GM23338 (cell line): ENCODE results near the gene ENTR1. TPM values are rescaled to one million over a fixed set of nuclear protein-coding genes. Genes with fewer than 3 reads are reported as not detected.

ENCODE experiments used
- ATAC-seq: fragments of 200-7000 bp; cut with Tn5 transposase; 3 replicates; pipeline ENCODE4 v1.9.1; 2020
- DNase-seq: peaks from one replicate; pipeline ENCODE4 v3.0.0-alpha.2; 2015; ENCODE audit warnings: low spot score
- H2AFZ ChIP-seq: fragments of 200-600 bp; sonication (generic); 2 replicates; pipeline ENCODE4 v1.8.0; 2016; ENCODE audit warnings: antibody characterized with exemption, mild to moderate bottlenecking, moderate library complexity
- H3F3A ChIP-seq: fragments of 200-600 bp; sonication (generic); replicated peaks from 2 replicates; pipeline ENCODE4 v1.8.0; 2017; ENCODE audit warnings: antibody characterized with exemption, mixed run types, low read depth
- H3K27ac ChIP-seq: fragments of 200-600 bp; sonication (generic); 2 replicates; pipeline ENCODE4 v1.6.1; 2016; ENCODE audit warnings: low read depth
- H3K27me3 ChIP-seq: fragments of 200-600 bp; sonication (generic); 2 replicates; pipeline ENCODE4 v1.8.0; 2016; ENCODE audit warnings: mild to moderate bottlenecking, mixed run types, moderate library complexity; ENCODE audit not compliant: insufficient read depth
- H3K36me3 ChIP-seq: fragments of 200-600 bp; sonication (generic); 2 replicates; pipeline ENCODE4 v1.8.0; 2016; ENCODE audit warnings: mild to moderate bottlenecking; ENCODE audit not compliant: insufficient read depth
- H3K4me1 ChIP-seq: fragments of 200-600 bp; sonication (generic); 2 replicates; pipeline ENCODE4 v1.8.0; 2016; ENCODE audit warnings: mild to moderate bottlenecking, moderate library complexity; ENCODE audit not compliant: insufficient read depth
- H3K4me2 ChIP-seq: fragments of 200-600 bp; sonication (generic); 2 replicates; pipeline ENCODE4 v1.7.1; 2017; ENCODE audit warnings: mixed run types
- H3K4me3 ChIP-seq: fragments of 200-600 bp; sonication (generic); 2 replicates; pipeline ENCODE4 v1.6.1; 2016; ENCODE audit warnings: mixed run types
- H3K79me2 ChIP-seq: fragments of 200-600 bp; sonication (generic); replicated peaks from 2 replicates; pipeline ENCODE4 v1.8.0; 2017; ENCODE audit warnings: mild to moderate bottlenecking; ENCODE audit not compliant: insufficient read depth
- H3K9me2 ChIP-seq: fragments of 200-600 bp; sonication (generic); 2 replicates; pipeline ENCODE4 v1.8.0; 2017; ENCODE audit not compliant: insufficient read depth
- H4K20me1 ChIP-seq: fragments of 200-600 bp; sonication (generic); replicated peaks from 2 replicates; pipeline ENCODE4 v1.8.0; 2017; ENCODE audit warnings: mild to moderate bottlenecking; ENCODE audit not compliant: insufficient read depth
- H3K27ac Mint-ChIP-seq: 2 replicates; pipeline ENCODE4 v1.8.0; 2020; ENCODE audit warnings: inconsistent platforms, mild to moderate bottlenecking, moderate library complexity, mixed read lengths
- H3K27me3 Mint-ChIP-seq: 3 replicates; pipeline ENCODE4 v1.8.0; 2022; ENCODE audit warnings: low read depth, mild to moderate bottlenecking, moderate library complexity, mixed read lengths, inconsistent platforms; ENCODE audit not compliant: insufficient read depth, poor library complexity
- H3K36me3 Mint-ChIP-seq: 3 replicates; pipeline ENCODE4 v1.8.0; 2021; ENCODE audit warnings: low read depth, mild to moderate bottlenecking, inconsistent platforms, moderate library complexity, mixed read lengths
- H3K4me1 Mint-ChIP-seq: 3 replicates; pipeline ENCODE4 v1.8.0; 2020; ENCODE audit warnings: mild to moderate bottlenecking, inconsistent platforms, mixed read lengths
- H3K4me3 Mint-ChIP-seq: 3 replicates; pipeline ENCODE4 v1.8.0; 2021; ENCODE audit warnings: moderate library complexity, mild to moderate bottlenecking, inconsistent platforms, mixed read lengths
- H3K9me3 Mint-ChIP-seq: 3 replicates; pipeline ENCODE4 v1.8.0; 2020; ENCODE audit warnings: moderate library complexity, mild to moderate bottlenecking, inconsistent platforms, mixed read lengths
- CREB1 ChIP-seq: fragments of 250-450 bp; sonication (Bioruptor Pico); IDR thresholded peaks from 2 replicates; pipeline ENCODE4 v1.5.0; 2020; ENCODE audit warnings: low read depth, mild to moderate bottlenecking, moderate library complexity
- CTCF ChIP-seq, 2 experiments: fragments of 200-600 bp in 1 of 2; sonication (generic) in 1 of 2; conservative IDR thresholded peaks; 2 replicates each; pipeline versions ENCODE4 v1.5.1 to v1.6.1; 2016 to 2017; ENCODE audit warnings: antibody characterized with exemption in 2 of 2, low read depth in 2 of 2, mild to moderate bottlenecking in 2 of 2, moderate library complexity in 1 of 2
- ETS1 ChIP-seq: IDR thresholded peaks from 2 replicates; pipeline ENCODE4 v1.6.1; 2016; ENCODE audit warnings: antibody characterized with exemption
- EZH2 ChIP-seq: fragments of 200-600 bp; sonication (generic); IDR thresholded peaks from one replicate; pipeline ENCODE4 v1.8.0; 2017; ENCODE audit warnings: antibody characterized with exemption, mild to moderate bottlenecking, low read depth; ENCODE audit not compliant: unreplicated experiment
- EZH2phosphoT487 ChIP-seq: fragments of 200-600 bp; sonication (generic); IDR thresholded peaks from one replicate; pipeline ENCODE4 v1.8.1; 2018; ENCODE audit warnings: antibody characterized with exemption; ENCODE audit not compliant: unreplicated experiment
- JUNB ChIP-seq: IDR thresholded peaks from one replicate; pipeline ENCODE4 v1.6.1; 2016; ENCODE audit warnings: antibody characterized with exemption; ENCODE audit not compliant: unreplicated experiment
- NANOG ChIP-seq: IDR thresholded peaks from 2 replicates; pipeline ENCODE4 v1.6.1; 2016; ENCODE audit warnings: antibody characterized with exemption, borderline replicate concordance
- STAT1 ChIP-seq: IDR thresholded peaks from one replicate; pipeline ENCODE4 v1.6.1; 2016; ENCODE audit warnings: antibody characterized with exemption; ENCODE audit not compliant: unreplicated experiment
- ZNF331 ChIP-seq: fragments of 250-450 bp; sonication (Bioruptor Pico); IDR thresholded peaks from 2 replicates; pipeline ENCODE4 v1.5.0; 2020; ENCODE audit warnings: low read depth, mild to moderate bottlenecking, moderate library complexity
- ZNF462 ChIP-seq: fragments of 250-450 bp; sonication (Bioruptor Pico); IDR thresholded peaks from 2 replicates; pipeline ENCODE4 v1.5.0; 2020; ENCODE audit warnings: mild to moderate bottlenecking, moderate library complexity
- polyA plus RNA-seq: library from polyadenylated mRNA; unstranded; fragments of >200 nt; fragmentation: Nextera tagmentation; extraction: Ambion mirVana; gene quantifications from 2 replicates; pipeline ENCODE4 v1.2.1, GENCODE V29; 2016
- total RNA-seq: library from RNA; depleted of rRNA; stranded (reverse); fragments of >200 nt; shearing (Covaris generic); gene quantifications from 2 replicates; pipeline ENCODE4 v1.2.3, GENCODE V29; 2014

Gene ENTR1
- total and polyA plus RNA-seq, 2 experiments from 2014 or later, result 25.6 to 91.9 TPM

- no peak for TF ChIP-seq ZNF462
- no peak for TF ChIP-seq CTCF (conservative IDR thresholded peaks at IDR 0.05; ENCODE audit: low read depth in 2 of 2)
- no peak for TF ChIP-seq EZH2
- no peak for TF ChIP-seq STAT1
- no peak for TF ChIP-seq ETS1
Observed at GRCh38 chr9:136379891-136380290, 30.5 kb downstream of the ENTR1 start (continued).

GRCh38 chr9:136379401-136379800, 31.0 kb downstream of the ENTR1 start:
- Histone ChIP-seq H3K9me2 (no peaks in the 10 kb centered on the region), H2AFZ (no peak overlapping the region), H3K27me3 (no peaks in the 10 kb centered on the region), H3K4me1 (no peaks in the 10 kb centered on the region), H3K4me2 (no peak overlapping the region), H3K36me3 (peaks cover under 1% of the 10 kb centered on the region; the same call in 1 of the 2 replicates), H3F3A (no peaks in the 10 kb centered on the region), H3K4me3 (no peak overlapping the region), H3K79me2 (no peaks in the 10 kb centered on the region), H4K20me1 (peaks cover 4% of the 10 kb centered on the region; the same call in 1 of the 2 replicates), H3K27ac (no peak overlapping the region)
- Mint-ChIP-seq H3K36me3 (peaks cover 25% of the 10 kb centered on the region), H3K4me1 (no peaks in the 10 kb centered on the region), H3K27me3 (peaks cover 2% of the 10 kb centered on the region), H3K4me3 (no peak overlapping the region), H3K27ac (no peak overlapping the region), H3K9me3 (no peaks in the 10 kb centered on the region)
- DNase-seq, result no peak
- ATAC-seq, result no peak
- no peak for TF ChIP-seq JUNB
- TF ChIP-seq ETS1, result no peak
- TF ChIP-seq STAT1, result no peak
- no peak for TF ChIP-seq CTCF (conservative IDR thresholded peaks at IDR 0.05; ENCODE audit: low read depth in 2 of 2)
- TF ChIP-seq CREB1 (CRISPR knock-in tag), result no peak
- TF ChIP-seq NANOG, result no peak
- TF ChIP-seq ZNF331 (CRISPR knock-in tag), result no peak
- no peak for TF ChIP-seq EZH2phosphoT487
- TF ChIP-seq EZH2, result no peak
